Placental epithelial cell (primary cell): ENCODE measurements around the gene XKR8. TPM values are rescaled to one million over a fixed set of nuclear protein-coding genes. Genes with fewer than 3 reads are reported as not detected.

Experiments
- total RNA-seq: library from RNA; depleted of rRNA; stranded (reverse); fragments of >200 nt; gene quantifications from 2 replicates; pipeline ENCODE4 v1.2.3, GENCODE V29; 2012

XKR8 gene, protein sequence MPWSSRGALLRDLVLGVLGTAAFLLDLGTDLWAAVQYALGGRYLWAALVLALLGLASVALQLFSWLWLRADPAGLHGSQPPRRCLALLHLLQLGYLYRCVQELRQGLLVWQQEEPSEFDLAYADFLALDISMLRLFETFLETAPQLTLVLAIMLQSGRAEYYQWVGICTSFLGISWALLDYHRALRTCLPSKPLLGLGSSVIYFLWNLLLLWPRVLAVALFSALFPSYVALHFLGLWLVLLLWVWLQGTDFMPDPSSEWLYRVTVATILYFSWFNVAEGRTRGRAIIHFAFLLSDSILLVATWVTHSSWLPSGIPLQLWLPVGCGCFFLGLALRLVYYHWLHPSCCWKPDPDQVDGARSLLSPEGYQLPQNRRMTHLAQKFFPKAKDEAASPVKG
- total RNA-seq, result 10.6 and 16.4 TPM in 2 replicates

DNA sequence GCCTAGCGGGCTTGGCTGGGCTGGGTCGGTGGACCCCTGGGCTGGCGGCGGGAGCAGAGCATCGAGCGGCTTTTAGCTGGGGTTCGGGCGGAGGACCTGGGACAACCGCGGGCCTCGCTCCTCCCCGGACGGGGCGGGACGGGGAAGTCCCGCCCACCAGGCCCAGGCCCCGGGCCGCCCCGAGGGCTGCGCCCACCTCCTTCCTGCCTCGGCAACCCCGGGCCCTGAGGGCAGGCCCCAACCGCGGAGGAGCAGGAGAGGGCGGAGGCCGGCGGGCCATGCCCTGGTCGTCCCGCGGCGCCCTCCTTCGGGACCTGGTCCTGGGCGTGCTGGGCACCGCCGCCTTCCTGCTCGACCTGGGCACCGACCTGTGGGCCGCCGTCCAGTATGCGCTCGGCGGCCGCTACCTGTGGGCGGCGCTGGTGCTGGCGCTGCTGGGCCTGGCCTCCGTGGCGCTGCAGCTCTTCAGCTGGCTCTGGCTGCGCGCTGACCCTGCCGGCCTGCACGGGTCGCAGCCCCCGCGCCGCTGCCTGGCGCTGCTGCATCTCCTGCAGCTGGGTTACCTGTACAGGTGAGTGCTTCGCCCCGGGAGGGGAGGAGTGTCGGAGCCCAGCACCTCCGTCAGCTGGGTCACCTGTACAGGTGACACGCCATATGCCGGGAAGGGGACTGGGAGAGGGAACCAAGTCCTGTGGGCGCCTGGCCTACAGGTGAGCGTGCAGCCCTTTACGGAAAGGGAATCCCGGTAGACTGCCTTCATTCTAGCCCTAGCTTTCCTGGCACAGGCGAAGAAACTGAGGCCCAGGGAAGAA, at the start of gene XKR8:
Gene XKR8, plus strand, starts transcription at position 182 of the 812 bp plus-strand sequence. Its CDS starts 97 bp downstream, at position 279.

DNA sequence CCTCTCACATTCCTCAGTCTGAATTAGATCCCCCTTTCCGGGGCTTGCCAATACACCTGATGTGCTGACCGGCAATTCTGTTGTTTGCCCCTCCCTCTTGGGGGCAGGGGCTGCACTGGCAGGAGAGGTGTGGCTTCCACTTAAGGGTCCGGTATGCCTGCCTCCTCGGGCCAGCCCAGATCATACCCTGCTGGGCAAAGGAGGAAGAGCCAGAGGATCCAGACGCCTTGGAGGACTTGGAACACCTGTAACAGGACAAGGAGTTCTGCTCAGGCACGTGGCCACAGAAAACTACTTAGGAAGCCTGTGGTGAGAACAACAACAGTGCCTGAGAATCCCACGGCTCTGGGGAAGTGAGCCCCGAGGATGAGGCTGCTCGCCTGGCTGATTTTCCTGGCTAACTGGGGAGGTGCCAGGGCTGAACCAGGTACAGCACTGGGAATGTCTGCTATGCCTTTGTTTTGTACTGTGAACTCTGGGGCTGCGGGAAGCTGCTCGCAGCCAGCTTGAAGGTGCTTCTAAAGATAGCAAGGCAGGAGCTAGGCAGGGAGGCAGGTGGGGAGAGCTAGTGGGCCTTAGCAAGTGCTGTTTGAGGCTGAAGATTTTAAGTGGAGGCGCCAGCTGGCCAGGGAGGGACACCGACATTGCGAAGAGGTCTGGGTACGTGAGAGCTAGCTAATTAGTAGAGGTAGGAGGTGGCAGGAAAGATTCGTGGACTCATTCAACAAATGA, 24.8 kb upstream of the XKR8 start, which contains the start of gene SMPDL3B:
Gene SMPDL3B, plus strand, starts transcription at position 183 of the 732 bp plus-strand sequence. Its CDS starts 184 bp downstream, at position 367.

Other genes starting within 250 kb of the XKR8 start
- gene FAM76A, start 234.0 kb upstream of the XKR8 start, total RNA-seq, result 10.7 and 11.4 TPM in 2 replicates
- 41.2 and 58.2 TPM in 2 replicates for gene STX12, start 186.8 kb upstream of the XKR8 start, total RNA-seq
- gene PPP1R8, start 129.2 kb upstream of the XKR8 start, total RNA-seq, result 25.5 and 32.6 TPM in 2 replicates
- gene THEMIS2, start 87.4 kb upstream of the XKR8 start, total RNA-seq, result 0.22 TPM in 1 of 2 replicates, not detected in the other
- 15.7 and 24.3 TPM in 2 replicates for gene RPA2, start 45.4 kb upstream of the XKR8 start, total RNA-seq
- gene SMPDL3B, start 25.0 kb upstream of the XKR8 start, total RNA-seq, result under 0.01 TPM in 1 of 2 replicates, not detected in the other
- gene EYA3, start 128.6 kb downstream of the XKR8 start, total RNA-seq, result 16.1 and 20.1 TPM in 2 replicates
- not detected in 2 replicates for gene PTAFR, start 216.7 kb downstream of the XKR8 start, total RNA-seq